ENCODE results near the gene LMLN.

Gene LMLN

GRCh38 chr3:197936819-197937384 lies 23.1 kb upstream of the LMLN start:
- H3K27ac ChIP-seq: no peak overlapping the region
- no peak for DNase-seq (ENCODE audit: low spot score)
- no peak for TF ChIP-seq CTCF (conservative IDR thresholded peaks at IDR 0.05; ENCODE audit: low read depth)
- ChIA-PET POLR2A (ENCODE audit: low non-redundant PET) (no interaction called here), CTCF (interaction anchor here (0.7 to 1.1 kb wide), 2 partner anchors 31 to 47 kb away, joined by 4 to 5 read pairs; no protein-coding TSS in a partner anchor)

GRCh38 chr3:197940745-197941384 lies 19.2 kb upstream of the LMLN start:
- TF ChIP-seq CTCF (conservative IDR thresholded peaks at IDR 0.05; ENCODE audit: low read depth): no peak
- ChIA-PET CTCF (no interaction called here), POLR2A (ENCODE audit: low non-redundant PET) (no interaction called here)
- no peak for DNase-seq (ENCODE audit: low spot score)
- no peak overlapping the region for H3K27ac ChIP-seq

DNA sequence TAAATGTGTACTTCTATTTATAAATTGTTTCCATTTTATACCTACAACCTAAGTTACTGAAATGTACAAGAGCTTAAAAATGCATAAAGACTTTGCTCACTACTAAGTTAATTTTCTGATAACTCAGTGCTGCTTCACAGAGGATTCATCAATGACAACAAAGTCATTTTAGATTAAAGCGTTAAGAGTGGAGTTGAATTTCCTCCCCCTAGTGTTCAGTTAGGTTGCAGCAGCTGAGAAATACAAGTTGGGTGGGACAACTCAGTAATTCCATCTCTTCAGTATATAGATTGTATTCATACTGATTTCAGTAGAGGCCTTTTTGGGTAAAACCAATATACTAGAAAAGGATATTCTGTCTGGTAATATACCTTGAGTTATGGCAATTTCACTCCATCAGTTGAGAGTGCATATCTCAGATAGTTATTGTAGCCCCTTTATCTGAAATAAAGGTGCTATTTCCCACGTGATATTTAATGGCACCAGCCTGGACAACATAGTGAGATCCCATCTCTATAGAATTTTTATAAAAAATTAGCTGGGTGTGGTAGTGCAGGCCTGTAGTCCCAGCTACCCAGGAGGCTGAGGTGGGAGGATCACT lies 17.0 kb upstream of the LMLN start:
- peak; percentile 81 for TF ChIP-seq CTCF (conservative IDR thresholded peaks at IDR 0.05; ENCODE audit: low read depth)
- DNase-seq (ENCODE audit: low spot score): peak; percentile 42
- ChIA-PET POLR2A (ENCODE audit: low non-redundant PET) (no interaction called here), CTCF (interaction anchor here (0.6 to 2.6 kb wide), 9 partner anchors 17 to 146 kb away, joined by 3 to 13 read pairs (median 4); no protein-coding TSS in a partner anchor)
- no peak overlapping the region for H3K27ac ChIP-seq

- ChIA-PET CTCF (interaction anchor here (0.6 kb wide), 1 partner anchor 122 kb away, joined by 4 read pairs; no protein-coding TSS in a partner anchor), POLR2A (ENCODE audit: low non-redundant PET) (no interaction called here)
- DNase-seq (ENCODE audit: low spot score): no peak
- peak overlapping the region; percentile 81 for H3K27ac ChIP-seq
- no peak for TF ChIP-seq CTCF (conservative IDR thresholded peaks at IDR 0.05; ENCODE audit: low read depth)
Observed at GRCh38 chr3:197949191-197949777, 10.7 kb upstream of the LMLN start.

GRCh38 chr3:197949778-197950676 lies 10.0 kb upstream of the LMLN start, which contains the start of gene RPL35A:
TSS of gene RPL35A (plus strand) at chr3:197950190. CDS start at chr3:197950968, 778 bp downstream.
- DNase-seq (ENCODE audit: low spot score): peak; percentile 87
- H3K27ac ChIP-seq: peak within 1 kb of the TSS; percentile 81
- TF ChIP-seq CTCF (conservative IDR thresholded peaks at IDR 0.05; ENCODE audit: low read depth): no peak
- CTCF ChIA-PET: no interaction called here
- POLR2A ChIA-PET (ENCODE audit: low non-redundant PET): no interaction called here

- POLR2A ChIA-PET (ENCODE audit: low non-redundant PET): no interaction called here
- peak overlapping the region; percentile 81 for H3K27ac ChIP-seq
- TF ChIP-seq CTCF (conservative IDR thresholded peaks at IDR 0.05; ENCODE audit: low read depth): no peak
- CTCF ChIA-PET: no interaction called here
- no peak for DNase-seq (ENCODE audit: low spot score)
Observed at GRCh38 chr3:197950677-197951061, 9.3 kb upstream of the LMLN start.

Data from RWPE1 (cell line).